SKM-1 (cell line): Measurements from ENCODE around the gene CLPSL2.

Experiments used
- DNase-seq: peaks from one replicate; lab custom pipeline; 2025; ENCODE audit not compliant: unreplicated experiment; lab: John Stamatoyannopoulos, UW

Gene CLPSL2

GRCh38 chr6:35745509-35745908 is 30.9 kb upstream of the CLPSL2 start:
- no peak for DNase-seq

GRCh38 chr6:35746516-35746915 is 29.9 kb upstream of the CLPSL2 start:
- DNase-seq: no peak

- DNase-seq: no peak
Observed at GRCh38 chr6:35747877-35748276, 28.5 kb upstream of the CLPSL2 start.

GRCh38 chr6:35750557-35750956 is 25.8 kb upstream of the CLPSL2 start:
- no peak for DNase-seq

GRCh38 chr6:35751594-35751993 is 24.8 kb upstream of the CLPSL2 start:
- DNase-seq: no peak

- DNase-seq: no peak
Observed at GRCh38 chr6:35752330-35752729, 24.1 kb upstream of the CLPSL2 start.

- no peak for DNase-seq
Observed at GRCh38 chr6:35754452-35755277, 21.7 kb upstream of the CLPSL2 start.

- DNase-seq: no peak
Observed at GRCh38 chr6:35755278-35755924, 21.0 kb upstream of the CLPSL2 start.

GRCh38 chr6:35757456-35758123 is 18.8 kb upstream of the CLPSL2 start:
- peak; percentile 50 for DNase-seq

GRCh38 chr6:35759426-35759825 is 17.0 kb upstream of the CLPSL2 start:
- DNase-seq: no peak

GRCh38 chr6:35765739-35766138 is 10.7 kb upstream of the CLPSL2 start:
- DNase-seq: no peak

GRCh38 chr6:35769211-35769610 is 7.2 kb upstream of the CLPSL2 start:
- no peak for DNase-seq

- DNase-seq: no peak
Observed at GRCh38 chr6:35771343-35771627, 5.1 kb upstream of the CLPSL2 start.

GRCh38 chr6:35774116-35774794 is 2.1 kb upstream of the CLPSL2 start:
- DNase-seq: no peak

GRCh38 chr6:35775031-35775430 is 1.4 kb upstream of the CLPSL2 start:
- DNase-seq: no peak

- DNase-seq: no peak
Observed at GRCh38 chr6:35777356-35778102, 1.1 kb downstream of the CLPSL2 start.

- DNase-seq: no peak
Observed at GRCh38 chr6:35778437-35778836, 2.0 kb downstream of the CLPSL2 start.

GRCh38 chr6:35780719-35781118 is 4.3 kb downstream of the CLPSL2 start, which contains the start of gene CLPSL1:
CLPSL1 (plus strand) TSS chr6:35781019; CDS start chr6:35781111, 92 bp downstream.
- DNase-seq: no peak

GRCh38 chr6:35781290-35781689 is 4.9 kb downstream of the CLPSL2 start:
- no peak for DNase-seq

- no peak for DNase-seq
Observed at GRCh38 chr6:35782424-35782823, 6.0 kb downstream of the CLPSL2 start.

- DNase-seq: no peak
Observed at GRCh38 chr6:35784200-35784599, 7.8 kb downstream of the CLPSL2 start.
